Forelimb muscle (tissue), 1 donor: ENCODE data around the gene GAREM1. TPM values are rescaled to one million over a fixed set of nuclear protein-coding genes. Genes with fewer than 3 reads are reported as not detected.

Experiments used
- DNase-seq: peaks from one replicate; pipeline ENCODE4 v3.0.0-alpha.2; 2013; ENCODE audit warnings: low read depth
- polyA plus RNA-seq: library from polyadenylated mRNA; unstranded; fragments of 120-200 nt; gene quantifications from one replicate; pipeline ENCODE4 v1.2.1, GENCODE V29; 2013; ENCODE audit not compliant: insufficient read length

The GAREM1 gene
- polyA plus RNA-seq, 1 donor, result 7.3 TPM

DNA sequence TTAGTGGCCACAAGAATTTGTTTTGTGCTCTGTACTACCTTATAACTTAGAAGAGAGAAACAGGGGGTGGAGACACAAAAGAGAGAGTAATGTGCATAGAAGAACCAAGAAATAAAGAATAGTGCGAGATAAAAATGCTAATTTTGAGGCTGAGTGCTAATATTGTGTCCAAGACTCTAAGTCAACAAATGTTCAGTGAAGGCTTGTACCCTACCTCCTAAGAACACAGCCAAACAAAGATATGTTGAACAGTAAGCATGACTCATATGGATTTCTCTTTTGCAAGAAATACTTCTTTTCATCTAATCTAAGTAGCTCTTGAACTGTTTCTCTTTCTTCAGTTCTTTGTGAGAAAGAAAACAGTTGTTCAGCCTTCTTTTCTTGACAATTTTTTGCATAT is 45.2 kb downstream of the GAREM1 start:
- DNase-seq, result no peak

DNA sequence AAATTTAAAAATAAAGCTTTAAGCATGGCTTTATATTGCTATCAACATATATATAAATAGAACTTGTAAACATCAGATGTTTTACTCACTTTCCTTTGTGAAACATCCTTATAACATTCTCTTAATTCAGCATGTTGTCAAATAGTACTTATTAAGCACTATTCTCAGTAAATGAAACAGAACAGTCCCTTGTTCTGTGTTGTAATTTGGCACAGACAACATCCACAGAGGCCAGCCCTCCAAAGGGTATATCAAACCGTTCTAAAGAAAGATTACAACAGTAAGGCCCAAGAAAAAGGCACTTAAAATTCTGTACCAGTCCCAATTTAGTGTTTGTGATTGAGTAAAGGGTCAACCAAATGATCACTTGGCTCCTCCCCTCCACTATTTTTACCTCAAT is 46.0 kb downstream of the GAREM1 start:
- DNase-seq, result no peak

DNA sequence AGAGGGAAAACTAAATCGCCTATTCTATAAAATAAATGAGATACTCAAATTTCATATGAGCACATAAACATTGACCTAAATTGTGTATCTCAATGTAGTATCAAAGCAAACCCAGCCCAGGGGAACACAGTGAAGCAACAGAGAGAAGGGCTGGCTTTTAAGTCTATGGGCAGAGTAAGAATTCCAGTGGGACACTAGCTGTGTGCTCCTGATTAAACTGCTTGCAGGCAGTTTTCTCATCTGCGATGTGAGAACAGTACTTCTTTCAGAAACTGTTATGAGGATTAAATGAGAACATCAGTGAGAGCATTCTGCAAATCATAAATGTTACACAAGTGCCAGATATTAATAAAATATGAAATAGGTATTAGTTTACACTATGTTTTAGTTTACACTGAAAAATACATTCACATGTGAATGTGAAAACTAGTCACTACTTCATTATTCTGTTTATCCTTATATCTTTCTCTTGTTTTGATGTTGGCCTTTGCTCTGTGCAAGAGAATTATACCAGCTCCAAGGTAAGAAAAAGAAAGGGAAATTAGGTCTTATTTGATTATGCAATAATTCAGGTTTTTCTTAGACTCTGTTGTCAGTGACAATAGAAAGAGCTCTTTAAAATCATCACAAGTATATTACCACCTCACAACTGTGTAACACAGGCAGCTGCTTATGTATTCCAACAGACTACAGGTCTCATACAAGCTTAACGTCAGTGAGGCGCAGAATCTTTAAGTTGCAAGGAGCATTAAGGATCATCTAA is 47.5 kb downstream of the GAREM1 start:
- DNase-seq, result no peak

DNA sequence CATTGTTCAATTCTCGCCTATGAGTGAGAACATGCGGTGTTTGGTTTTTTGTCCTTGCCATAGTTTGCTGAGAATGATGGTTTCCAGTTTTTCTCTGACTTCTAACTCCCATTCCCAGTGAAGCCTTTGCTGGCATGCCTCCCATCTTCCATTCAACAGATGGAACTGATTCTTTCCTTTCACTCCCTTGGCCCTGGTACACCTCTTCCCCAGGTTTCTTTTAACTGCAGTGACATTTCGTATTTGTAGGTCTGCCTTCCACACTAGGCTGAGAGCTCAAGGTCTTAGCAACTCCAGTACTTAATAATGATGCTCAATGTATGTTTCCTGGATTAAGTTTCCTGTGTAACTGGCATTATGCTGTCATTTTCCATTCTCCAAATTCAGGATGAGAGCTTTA is 48.5 kb downstream of the GAREM1 start:
- DNase-seq, result no peak

DNA sequence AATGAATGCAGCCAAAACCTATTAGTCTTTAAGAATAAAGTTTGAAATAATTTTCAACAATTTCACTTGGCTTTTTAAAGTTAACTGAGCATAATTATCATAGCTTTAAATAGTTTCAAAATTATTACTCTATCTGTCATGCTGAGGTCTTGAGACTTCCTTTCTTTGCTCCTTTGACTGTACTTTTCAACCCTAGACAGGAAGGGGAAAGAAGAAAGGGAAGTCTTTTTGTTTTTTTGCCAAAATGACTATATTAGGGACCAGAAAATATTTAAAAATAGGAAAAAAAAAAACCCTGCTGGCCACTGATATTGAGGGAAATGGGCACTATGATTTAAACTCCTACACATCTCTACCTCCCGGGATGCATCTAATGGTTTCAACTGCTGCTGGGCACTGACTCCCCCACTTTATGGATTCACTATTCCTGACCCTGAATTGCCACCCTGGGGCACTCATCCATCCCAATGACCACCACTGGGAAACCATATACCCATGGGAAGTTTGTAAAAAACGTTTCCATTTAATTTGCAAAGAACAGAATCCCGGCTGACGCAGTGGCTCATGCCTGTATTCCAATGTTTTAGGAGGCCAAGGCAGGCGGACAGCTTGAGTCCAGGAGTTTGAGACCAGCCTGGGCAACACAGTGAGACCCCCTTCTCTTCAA is 50.5 kb downstream of the GAREM1 start:
- no peak for DNase-seq

DNA sequence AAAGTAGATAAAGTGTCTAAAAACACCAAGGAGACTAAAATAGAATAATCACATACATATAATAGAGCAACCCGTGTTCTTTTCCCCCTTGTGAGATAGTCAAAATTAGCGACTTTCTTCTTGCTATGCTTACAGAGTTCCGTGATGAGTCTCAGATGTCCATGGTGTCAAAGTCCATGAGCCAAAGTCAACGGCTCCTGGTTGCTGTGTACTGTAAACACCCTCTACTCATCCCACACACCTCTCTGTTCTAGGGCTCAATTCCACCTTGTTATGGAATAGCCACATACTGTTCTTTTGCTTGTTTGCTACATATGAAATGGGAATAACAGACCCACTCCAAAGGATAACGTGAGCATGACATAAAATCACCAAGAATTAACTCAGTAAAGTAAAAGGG is 52.5 kb downstream of the GAREM1 start:
- no peak for DNase-seq

DNA sequence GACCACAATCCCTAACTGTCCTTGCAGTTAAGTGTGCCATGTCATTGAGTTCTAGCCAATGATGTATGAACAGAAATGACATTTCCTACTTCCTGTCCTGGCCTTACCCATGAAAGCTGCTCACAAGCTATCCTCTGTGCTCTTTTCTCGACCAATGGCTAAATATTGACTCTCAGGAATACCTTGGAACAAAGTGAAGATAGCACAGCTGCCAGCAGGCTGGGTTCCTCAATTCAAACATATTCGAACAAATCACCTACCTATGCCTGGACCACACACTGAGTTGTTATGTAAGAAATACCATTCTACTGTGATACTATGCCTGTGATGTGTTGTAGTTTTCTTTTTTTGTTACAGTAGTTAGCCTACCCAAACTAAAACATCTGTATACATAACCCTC is 65.1 kb downstream of the GAREM1 start:
- no peak for DNase-seq

DNA sequence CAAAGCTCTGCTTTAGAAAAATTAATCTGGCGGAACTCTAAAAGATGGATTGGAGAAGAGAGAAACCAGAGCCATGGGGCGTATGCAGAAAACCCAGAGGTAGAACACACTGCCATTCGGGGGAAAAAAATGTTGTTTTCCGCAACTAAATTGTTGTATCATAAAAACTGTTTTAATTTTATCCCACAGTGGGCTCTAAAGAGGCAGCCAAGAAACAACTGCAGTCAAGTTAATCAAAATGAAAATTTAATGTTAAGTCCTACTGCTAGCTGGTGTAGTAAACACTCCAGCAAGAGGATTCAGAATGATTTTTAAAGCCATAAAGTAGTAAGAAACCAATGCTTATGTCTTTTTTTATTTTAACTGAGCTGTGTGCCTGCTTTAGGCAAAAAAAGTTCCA is 69.1 kb downstream of the GAREM1 start:
- no peak for DNase-seq

DNA sequence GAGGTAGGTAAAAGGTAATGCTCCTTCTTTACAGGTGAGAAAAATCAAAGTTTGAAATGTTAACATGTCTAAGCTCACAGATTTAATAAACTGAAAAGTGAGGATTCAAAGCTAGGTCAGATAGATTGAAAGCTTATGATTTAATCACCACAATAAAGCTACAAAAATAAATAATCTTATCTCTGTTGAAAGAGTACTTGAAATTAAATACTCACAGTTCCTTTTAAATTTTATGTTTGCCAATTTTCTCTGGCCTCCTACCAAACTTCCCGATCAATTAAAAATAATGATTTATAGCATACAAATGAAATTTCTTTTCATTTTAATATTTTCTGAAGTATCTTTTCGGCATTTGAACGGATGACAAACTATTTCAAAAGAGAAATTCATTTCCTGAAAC is 77.3 kb downstream of the GAREM1 start:
- DNase-seq, result no peak

DNA sequence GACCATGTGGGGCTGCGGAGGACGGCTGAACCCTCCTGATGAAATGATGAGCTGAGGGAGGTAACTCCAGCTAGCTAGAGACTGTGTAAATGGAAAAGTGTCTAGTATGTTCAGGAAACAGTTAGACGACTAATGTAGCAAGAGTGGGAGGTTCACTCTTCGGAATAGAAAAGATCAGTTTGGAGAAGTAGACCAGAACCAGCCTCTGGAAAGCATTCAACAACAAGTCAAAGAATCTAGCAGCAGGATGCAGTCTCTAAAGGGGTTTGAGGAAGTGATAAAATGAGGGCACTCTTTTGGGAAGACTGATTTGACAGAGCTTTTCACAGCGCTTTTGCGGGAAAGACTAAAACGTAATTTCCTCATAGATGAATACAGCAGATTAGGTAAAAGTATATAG is 79.6 kb downstream of the GAREM1 start:
- no peak for DNase-seq

DNA sequence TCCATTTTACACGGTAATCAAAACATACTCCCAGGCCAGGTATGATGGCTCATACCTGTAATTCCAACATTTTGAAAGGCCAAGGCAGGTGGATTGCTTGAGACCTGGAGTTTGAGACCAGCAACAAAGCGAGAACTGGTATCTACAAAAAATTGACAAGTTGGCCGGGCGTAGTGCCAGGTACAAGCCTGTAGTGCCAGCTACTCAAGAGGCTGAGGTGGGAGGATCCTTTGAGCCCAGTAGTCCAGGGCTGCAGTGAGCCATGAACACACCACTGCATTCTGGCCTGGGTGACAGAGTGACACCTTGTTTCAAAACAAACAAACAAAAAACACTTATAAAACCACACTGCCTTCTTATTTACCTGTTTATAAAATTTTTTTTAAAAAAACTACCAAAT is 80.8 kb downstream of the GAREM1 start:
- DNase-seq, result no peak

DNA sequence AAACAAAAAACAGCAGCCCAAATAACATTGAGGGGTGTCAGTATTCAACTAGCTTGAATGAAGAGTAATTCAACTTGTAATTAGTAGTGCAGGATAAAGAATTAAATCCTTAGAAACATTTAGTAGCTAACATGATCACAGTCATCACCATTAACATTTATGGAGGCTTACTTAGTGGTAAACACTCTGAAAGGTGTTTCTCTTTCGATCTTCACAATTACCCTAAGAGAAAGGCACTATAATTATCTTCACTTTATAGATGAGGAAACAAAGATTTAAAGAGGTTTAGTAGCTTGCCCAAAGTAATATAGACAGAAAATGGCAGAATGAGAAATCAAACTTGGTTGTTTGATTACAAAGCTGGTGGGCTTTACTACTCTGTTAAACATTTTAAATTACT is 81.5 kb downstream of the GAREM1 start:
- DNase-seq, result no peak

DNA sequence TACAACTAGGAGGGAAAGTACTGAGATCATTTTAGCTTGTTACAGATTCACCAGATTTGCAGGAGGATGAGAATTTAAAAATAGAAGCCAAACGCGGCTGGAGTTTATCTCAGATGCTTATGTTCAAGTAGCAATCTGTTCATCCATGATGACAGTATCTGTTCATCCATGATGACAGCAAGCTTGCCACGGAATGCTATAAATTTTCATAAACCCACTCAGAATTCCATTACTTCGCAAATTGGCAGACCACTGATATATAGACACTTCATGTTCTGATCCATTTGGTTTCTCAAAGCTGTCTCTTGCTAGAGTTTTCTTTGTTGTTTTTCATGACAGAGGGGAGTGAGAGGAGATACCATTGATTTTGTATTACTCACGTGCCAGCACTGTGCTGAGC is 84.2 kb downstream of the GAREM1 start:
- DNase-seq, result no peak

DNA sequence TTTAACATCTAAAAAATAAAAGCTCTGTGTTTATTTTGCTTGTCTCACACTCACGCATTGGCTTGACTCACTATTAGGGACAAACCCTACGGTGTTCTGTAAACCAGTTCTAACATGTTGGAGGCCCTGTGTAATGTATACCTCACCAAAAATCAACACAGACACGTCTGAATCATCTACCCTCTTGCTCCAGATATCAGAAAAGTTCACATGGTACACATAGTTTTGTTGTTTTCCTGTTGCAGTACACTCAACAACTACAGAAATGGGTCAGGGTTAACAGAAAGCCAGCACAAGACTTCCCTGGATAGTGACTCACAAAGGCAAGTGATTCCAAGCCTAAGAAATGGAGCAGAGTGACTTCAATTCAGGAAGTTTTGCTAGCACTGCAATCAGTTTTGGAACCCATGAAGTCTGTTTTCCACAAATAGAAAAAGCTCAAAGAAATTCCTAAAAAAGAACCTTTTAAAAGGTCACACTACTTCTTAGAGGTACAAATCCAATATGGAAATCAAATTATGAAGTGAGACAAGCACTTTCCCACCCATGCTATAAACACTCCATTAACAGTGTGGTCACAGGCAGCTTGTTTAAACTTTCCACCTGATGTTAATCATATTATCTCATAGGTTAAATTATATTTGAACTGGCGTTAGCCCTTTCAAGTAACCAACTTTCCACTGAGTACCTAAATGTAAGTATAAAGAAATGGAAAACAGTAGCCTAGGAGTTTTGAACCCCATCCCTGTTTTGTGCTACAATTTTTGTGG is 87.4 kb downstream of the GAREM1 start:
- no peak for DNase-seq

DNA sequence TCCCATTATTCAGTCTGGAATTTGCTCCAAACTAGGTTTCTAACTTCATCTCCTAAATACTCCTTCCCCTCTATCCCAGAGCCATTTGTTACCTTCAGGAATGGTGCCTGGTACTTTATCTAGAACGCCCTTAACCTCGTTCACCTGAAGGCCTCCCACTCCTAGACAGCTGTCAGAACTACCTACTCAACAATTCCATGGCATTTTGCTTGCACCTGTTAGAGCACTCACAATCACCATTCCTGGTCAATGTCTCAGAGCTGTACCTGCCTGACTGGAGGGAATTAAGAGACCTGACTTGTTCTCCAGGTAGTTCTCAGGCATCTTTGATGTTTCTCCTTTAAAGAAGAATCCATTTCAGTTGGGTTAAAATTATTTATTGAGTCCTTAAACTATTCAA is 88.9 kb downstream of the GAREM1 start:
- no peak for DNase-seq

DNA sequence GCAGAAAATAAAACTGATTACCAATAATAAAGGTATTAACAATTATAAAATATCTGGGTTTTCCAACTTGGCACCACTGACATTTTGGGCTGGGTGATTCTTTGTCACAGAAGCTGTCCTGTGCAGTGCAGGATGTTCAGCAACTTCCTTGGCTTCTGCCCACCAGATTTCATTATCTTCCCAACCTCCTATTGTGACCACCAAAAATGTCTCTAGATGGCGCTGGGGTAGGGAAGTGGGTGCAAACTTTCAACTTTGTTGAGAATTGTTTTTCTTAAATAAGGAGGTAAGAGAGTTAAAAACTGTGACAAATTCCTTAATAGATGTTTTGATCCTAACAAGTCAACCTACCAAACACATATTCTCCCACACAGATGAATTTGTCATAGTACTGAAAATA is 90.1 kb downstream of the GAREM1 start:
- no peak for DNase-seq

DNA sequence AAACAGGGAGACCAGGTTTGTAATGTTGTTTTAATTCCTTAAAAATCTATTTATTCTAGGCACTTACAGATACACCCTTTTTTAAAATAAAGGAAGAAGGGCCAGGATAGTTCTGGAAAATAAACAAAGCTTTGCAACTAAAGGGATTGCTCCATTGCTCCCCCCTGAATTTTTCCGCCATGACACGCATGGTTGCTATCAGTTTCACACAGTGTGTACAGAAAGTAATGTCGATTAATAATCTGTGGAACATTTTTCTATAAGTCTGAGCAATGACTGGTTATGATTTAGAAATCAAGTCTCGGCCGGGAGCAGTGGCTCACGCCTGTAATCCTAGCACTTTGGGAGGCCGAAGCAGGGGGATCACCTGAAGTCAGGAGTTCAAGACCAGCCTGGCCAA is 90.8 kb downstream of the GAREM1 start:
- no peak for DNase-seq

DNA sequence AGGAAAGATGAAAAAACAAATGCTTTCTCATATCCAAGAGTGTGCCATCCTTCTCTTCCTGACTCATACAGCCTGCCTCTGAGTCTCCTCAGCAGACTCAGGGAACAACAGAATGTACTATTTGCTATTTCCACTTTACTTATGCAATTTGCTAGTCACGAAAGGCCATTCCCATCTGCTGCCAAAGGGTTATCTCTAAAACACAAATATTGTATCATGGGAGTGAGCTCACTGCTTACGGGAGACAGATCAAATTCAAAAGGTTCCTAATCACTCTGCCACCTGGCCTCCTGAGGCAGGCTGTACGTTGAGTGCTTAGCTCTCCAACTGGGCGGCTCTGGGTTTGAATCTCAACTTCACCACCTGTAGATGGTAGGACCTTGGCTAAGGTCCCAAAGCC is 92.0 kb downstream of the GAREM1 start:
- no peak for DNase-seq

DNA sequence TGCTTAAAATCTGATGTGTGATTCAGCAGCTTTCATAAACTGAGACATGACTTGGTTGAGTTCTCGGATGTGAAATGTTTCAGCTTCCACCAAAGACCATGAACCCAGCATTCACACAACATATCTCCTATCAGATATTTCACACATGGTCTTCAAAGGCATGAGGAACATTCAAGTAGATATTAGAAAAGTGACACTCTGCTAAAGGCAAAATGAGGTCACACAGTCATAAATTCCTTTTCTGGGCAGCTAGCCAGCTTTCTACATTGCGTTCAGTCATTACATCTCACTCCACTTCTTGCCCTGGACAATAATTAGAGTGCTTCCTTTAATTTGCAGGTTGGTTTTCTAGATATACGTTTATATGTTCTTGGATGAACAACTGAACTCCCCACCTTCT is 96.7 kb downstream of the GAREM1 start:
- no peak for DNase-seq

DNA sequence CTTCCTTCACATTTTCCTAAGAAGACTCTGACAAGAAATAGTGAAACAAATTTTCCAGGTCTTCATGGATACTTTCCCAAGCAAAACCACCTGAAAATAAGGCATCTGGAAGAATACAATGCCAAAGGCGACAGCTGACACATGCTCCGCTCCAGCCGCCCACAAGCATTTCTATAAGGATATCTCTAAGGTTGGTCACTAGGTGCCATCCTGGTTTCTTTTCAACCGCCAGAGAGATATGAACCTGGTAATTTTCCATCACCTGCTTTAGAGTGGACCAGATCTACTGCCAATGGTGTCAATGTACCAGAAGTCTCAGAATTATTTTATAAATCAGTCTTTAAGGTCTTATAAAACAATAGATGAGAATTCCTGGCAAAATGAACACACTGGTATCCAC is 97.2 kb downstream of the GAREM1 start:
- no peak for DNase-seq

DNA sequence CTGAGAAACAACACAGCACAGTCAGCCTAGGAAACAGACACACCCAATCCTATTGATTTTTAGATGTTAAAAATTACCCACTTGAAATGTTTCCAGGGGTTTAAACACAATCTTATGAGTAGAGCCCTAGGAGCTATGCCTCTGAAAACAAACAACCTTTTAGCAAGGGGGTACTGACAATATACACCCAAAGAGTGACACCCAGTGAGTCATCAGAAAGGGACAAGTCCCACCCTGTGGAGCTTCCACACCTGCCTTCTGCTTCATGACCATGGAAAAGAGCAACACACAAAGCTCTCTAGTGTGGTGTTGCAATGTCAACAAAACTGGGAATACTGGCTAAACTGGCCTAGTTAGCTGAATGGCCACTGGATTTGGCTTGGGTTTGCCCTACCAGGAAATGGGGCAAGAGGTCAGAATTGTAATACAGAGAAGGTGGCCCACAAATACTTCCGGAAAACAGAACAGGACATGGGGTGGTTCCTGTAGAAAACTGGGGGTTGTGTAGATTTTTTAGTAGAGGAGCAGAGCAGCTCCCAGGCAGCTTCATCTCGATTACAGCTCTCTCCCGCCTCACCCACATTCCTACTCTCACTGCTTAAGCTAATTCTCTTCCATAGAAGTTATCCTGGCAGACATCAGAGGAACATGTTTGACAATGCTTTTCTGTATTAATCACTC is 98.2 kb downstream of the GAREM1 start:
- no peak for DNase-seq

DNA sequence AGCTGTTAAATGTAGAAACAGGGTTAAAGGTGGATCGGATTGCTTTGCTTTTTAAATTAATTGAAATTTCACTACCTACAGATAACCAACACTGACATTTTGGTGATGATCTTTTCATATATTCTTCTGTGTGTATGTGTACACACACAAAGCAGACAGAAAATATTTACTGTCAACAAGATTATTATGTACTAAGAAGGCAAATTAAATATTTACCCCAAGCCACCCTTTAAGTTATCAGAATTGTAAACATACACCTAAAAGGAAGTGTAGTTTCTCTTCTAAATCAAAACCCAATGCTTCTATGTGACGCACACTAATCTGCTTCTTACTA is 98.7 kb downstream of the GAREM1 start:
- no peak for DNase-seq

DNA sequence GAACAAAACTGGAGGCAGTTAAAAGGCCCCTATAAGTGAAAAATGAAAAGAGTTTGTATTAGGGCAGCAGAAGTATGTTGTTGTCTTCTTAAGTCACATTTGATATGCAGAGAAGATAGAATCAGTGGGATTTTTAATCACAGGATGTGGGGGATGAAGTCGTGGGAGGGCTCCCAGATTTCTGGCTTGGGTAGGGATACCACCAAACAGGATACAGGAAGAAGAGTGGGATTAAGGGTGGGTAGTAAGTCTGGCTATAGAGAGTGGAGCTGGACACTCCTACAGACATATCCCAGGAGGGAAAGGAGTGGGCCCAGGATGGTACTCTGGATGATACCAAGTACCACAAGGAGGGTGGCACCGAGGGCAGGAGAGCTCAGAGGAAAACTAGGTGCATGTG is 99.3 kb downstream of the GAREM1 start:
- DNase-seq, result no peak
